Measurements from ENCODE around the gene RXFP2.

DNA sequence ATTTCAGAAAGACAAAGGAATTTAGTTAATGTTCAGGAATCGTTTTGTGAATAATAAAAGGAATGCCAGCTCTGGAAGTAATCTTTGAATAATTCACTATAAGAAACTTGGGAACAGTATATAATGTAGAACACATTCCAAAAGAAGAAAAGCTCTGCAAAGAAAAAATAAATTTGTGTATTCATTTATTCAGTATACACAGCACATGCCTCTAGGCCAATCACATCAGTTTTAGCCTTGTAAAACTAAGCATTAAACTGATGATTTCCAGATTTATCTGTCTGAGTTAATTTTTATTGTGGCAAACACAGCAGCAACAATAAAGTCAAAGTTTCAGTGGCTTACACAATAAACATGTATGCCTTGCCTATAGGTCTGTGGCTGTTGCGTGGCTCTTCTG, 5.7 kb upstream of the RXFP2 start:
- no peak for TF ChIP-seq POLR2AphosphoS5 (IDR thresholded peaks at IDR 0.05; ENCODE audit: low read depth, low read length)
- TF ChIP-seq SIN3A (IDR thresholded peaks at IDR 0.05; ENCODE audit: borderline replicate concordance, insufficient read depth, low read length) = no peak
